Muscle of leg (tissue), 11 donors: ENCODE data around the gene POLA1. TPM values are rescaled to one million over a fixed set of nuclear protein-coding genes. Genes with fewer than 3 reads are reported as not detected.
A peak's percentile ranks its signal among the peaks of the same experiment; 100 is the strongest.
"Not testable (repeated sequence)": the region's sequence is repeated elsewhere in the genome, so short reads cannot be mapped to it uniquely, and the experiment has no call there.

Experiments used
- DNase-seq: peaks from one replicate; pipeline ENCODE4 v3.0.0; 2013
- H3K27ac ChIP-seq: one replicate; pipeline ENCODE4 v1.5.1; 2013; ENCODE audit warnings: mild to moderate bottlenecking, low read length, control low read depth
- H3K27me3 ChIP-seq: one replicate; pipeline ENCODE4 v1.6.1; 2013; ENCODE audit warnings: low read length; ENCODE audit not compliant: control insufficient read depth, insufficient read depth
- H3K36me3 ChIP-seq: one replicate; pipeline ENCODE4 v1.6.1; 2013; ENCODE audit warnings: low read length; ENCODE audit not compliant: control insufficient read depth, insufficient read depth
- H3K4me1 ChIP-seq: one replicate; pipeline ENCODE4 v1.6.1; 2013; ENCODE audit warnings: low read length; ENCODE audit not compliant: control insufficient read depth, insufficient read depth
- H3K4me3 ChIP-seq: one replicate; pipeline ENCODE4 v1.5.1; 2013; ENCODE audit warnings: low read length, control low read depth
- H3K9me3 ChIP-seq: replicated peaks from 2 replicates; pipeline ENCODE4 v1.6.1; 2013; ENCODE audit warnings: low read depth, low read length; ENCODE audit not compliant: control insufficient read depth
- WGBS: methylation state at CpG from one replicate; pipeline ENCODE4 v1.1.5; 2013; ENCODE audit warnings: missing lambda C conversion rate; ENCODE audit not compliant: insufficient coverage; 5-methylcytosine and 5-hydroxymethylcytosine counted together
- polyA plus RNA-seq, 8 donors: library from polyadenylated mRNA; unstranded; fragments of 120-200 nt; gene quantifications; one replicate each; pipeline versions ENCODE4 v1.2.1 to v1.2.3, GENCODE V29; 2013; ENCODE audit warnings: inconsistent platforms in 1 of 8, low replicate concordance in 1 of 8; ENCODE audit not compliant: insufficient read length in 8 of 8, insufficient read depth in 1 of 8
- total RNA-seq: library from RNA; stranded (reverse); fragments of 120-200 nt; gene quantifications from one replicate; pipeline ENCODE4 v1.2.4, GENCODE V29; 2013

Gene POLA1
- total and polyA plus RNA-seq, 9 donors, result 10.9 to 19.9 (median 16.3) TPM

DNA sequence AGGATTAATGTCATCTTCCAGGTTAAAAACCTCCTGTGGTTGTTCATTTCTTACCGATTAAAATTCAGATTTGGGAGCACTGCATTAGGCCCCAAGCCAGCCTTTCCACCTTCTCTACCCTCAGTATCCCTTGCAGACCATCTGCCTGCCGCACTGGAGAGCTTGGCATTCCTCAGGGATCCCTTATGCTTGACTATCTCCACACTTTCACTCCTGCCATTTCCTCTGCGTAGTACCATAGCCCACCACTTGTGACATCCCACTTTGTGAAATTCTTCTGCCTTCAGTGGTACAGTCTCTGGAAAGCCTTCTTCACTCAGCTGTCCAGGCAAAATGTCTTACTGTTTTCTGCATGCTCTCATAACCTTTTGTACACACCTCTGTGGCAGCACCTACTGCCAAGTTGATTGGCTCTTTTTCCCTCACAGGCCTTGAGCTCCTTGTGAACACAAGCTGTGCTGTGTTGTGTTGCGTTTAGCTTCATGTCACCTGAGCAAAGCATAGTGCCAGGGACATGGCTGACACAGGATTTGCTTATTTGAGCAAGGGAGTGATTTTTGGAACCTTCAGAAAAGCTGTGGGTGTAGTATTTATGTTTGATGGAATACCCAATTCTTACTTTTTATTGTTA is 165.6 kb downstream of the POLA1 start:
- H3K36me3 ChIP-seq, result no peaks in the 10 kb centered on the region
- H3K27ac ChIP-seq, result no peak overlapping the region
- 65% methylated on average over 3 of the region's 4 CpGs for WGBS
- no peak overlapping the region for H3K4me3 ChIP-seq
- no peaks in the 10 kb centered on the region for H3K9me3 ChIP-seq
- H3K4me1 ChIP-seq, result no peaks in the 10 kb centered on the region
- no peak for DNase-seq
- peaks cover 3% of the 10 kb centered on the region for H3K27me3 ChIP-seq

- Histone ChIP-seq H3K4me1 (no peaks in the 10 kb centered on the region), H3K27me3 (peaks cover 3% of the 10 kb centered on the region), H3K36me3 (no peaks in the 10 kb centered on the region), H3K9me3 (no peaks in the 10 kb centered on the region), H3K27ac (no peak overlapping the region), H3K4me3 (no peak overlapping the region)
- DNase-seq, result no peak
These were observed 166.4 kb downstream of the POLA1 start for GRCh38 chrX:24860140-24860539.

GRCh38 chrX:24862343-24862742 is 168.6 kb downstream of the POLA1 start:
- H3K4me1 ChIP-seq, result no peaks in the 10 kb centered on the region

DNA sequence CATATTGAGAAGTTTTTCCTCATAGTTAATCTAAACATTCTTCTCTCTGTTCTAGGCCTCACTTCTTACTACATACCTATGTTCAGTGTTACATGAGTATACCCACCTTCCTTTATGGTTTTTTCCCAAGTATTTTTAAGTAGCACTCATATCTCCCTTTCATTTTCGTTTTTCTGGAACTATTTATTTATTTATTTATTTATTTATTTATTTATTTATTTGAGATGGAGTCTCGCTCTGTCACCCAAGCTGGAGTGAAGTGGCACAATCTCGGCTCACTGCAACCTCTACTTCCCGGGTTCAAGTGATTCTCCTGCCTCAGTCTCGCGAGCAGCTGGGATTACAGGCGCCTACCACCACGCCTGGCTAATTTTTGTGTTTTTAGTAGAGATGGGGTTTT is 170.1 kb downstream of the POLA1 start:
- WGBS, result 93% methylated on average over 2 of the region's 8 CpGs
- not testable (repeated sequence) for H3K4me3 ChIP-seq, H3K4me1 ChIP-seq, DNase-seq, H3K9me3 ChIP-seq, H3K27ac ChIP-seq, H3K27me3 ChIP-seq, H3K36me3 ChIP-seq

More at GRCh38 chrX:24862343-24862742, 168.6 kb downstream of the POLA1 start:
- peaks cover 3% of the 10 kb centered on the region for H3K27me3 ChIP-seq
- no peak overlapping the region for H3K27ac ChIP-seq
- H3K4me3 ChIP-seq, result no peak overlapping the region
- no CpG with 5 or more reads among the region's 2 CpGs for WGBS
- H3K9me3 ChIP-seq, result no peaks in the 10 kb centered on the region
- H3K36me3 ChIP-seq, result no peaks in the 10 kb centered on the region
- no peak for DNase-seq

GRCh38 chrX:24870143-24870542 is 176.4 kb downstream of the POLA1 start:
- Histone ChIP-seq H3K36me3 (no peaks in the 10 kb centered on the region), H3K4me3 (no peak overlapping the region), H3K27me3 (peaks cover 7% of the 10 kb centered on the region), H3K9me3 (no peaks in the 10 kb centered on the region), H3K27ac (no peak overlapping the region), H3K4me1 (no peaks in the 10 kb centered on the region)
- 100% methylated on average over 1 of the region's 3 CpGs for WGBS
- DNase-seq, result no peak

GRCh38 chrX:24874604-24875247 is 181.0 kb downstream of the POLA1 start:
- H3K36me3 ChIP-seq, result no peaks in the 10 kb centered on the region
- WGBS, result 32% methylated on average over 5 of the region's 7 CpGs
- no peak overlapping the region for H3K4me3 ChIP-seq
- H3K4me1 ChIP-seq, result no peaks in the 10 kb centered on the region
- peaks cover 7% of the 10 kb centered on the region for H3K27me3 ChIP-seq
- H3K27ac ChIP-seq, result no peak overlapping the region
- no peak for DNase-seq
- H3K9me3 ChIP-seq, result no peaks in the 10 kb centered on the region

DNA sequence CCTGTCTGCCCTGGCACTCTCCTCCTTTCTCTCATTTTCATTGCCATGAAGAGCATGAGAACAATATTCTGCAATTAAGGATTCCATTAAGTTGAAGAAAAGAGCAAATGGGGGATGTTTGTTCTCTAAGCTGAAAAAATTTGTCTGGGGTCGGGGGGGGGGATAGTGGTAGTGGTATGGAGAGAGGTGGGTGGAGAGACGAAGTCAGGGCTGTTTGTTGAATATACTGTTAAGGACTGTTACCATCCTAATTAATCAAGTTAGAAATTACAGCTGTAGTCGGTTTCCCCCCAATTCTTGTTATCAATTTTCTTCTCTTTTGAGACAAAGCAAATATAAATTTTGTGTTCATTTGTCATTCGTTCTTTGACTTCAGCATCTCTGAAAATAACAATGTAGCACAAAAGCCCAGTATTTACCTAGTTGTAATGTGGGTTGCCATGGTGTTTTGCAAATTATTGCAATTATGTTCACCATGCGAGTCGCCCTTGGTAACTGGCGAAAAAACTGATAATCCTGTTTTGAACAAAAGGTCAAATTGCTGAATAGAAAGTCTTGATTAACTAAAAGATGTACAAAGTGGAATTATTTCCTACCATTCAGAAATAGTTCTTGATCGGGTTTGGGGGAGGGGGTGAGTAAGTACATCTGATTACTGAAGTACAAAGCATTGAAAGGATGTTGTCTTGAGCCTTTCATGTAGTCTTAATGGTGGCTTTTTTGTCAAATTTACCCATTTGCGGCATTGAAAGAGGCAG is 183.0 kb downstream of the POLA1 start:
- H3K9me3 ChIP-seq, result no peaks in the 10 kb centered on the region
- peaks cover 11% of the 10 kb centered on the region for H3K27me3 ChIP-seq
- H3K4me3 ChIP-seq, result no peak overlapping the region
- no peaks in the 10 kb centered on the region for H3K4me1 ChIP-seq
- H3K27ac ChIP-seq, result no peak overlapping the region
- WGBS, result 70% methylated on average over 2 of the region's 9 CpGs
- DNase-seq, result no peak
- H3K36me3 ChIP-seq, result no peaks in the 10 kb centered on the region

- Histone ChIP-seq H3K4me1 (no peaks in the 10 kb centered on the region), H3K27me3 (peaks cover 11% of the 10 kb centered on the region), H3K27ac (no peak overlapping the region), H3K36me3 (no peaks in the 10 kb centered on the region), H3K4me3 (no peak overlapping the region), H3K9me3 (no peaks in the 10 kb centered on the region)
- no peak for DNase-seq
- 67% methylated on average over 2 of the region's 3 CpGs for WGBS
These were observed 183.6 kb downstream of the POLA1 start for GRCh38 chrX:24877288-24877664.

DNA sequence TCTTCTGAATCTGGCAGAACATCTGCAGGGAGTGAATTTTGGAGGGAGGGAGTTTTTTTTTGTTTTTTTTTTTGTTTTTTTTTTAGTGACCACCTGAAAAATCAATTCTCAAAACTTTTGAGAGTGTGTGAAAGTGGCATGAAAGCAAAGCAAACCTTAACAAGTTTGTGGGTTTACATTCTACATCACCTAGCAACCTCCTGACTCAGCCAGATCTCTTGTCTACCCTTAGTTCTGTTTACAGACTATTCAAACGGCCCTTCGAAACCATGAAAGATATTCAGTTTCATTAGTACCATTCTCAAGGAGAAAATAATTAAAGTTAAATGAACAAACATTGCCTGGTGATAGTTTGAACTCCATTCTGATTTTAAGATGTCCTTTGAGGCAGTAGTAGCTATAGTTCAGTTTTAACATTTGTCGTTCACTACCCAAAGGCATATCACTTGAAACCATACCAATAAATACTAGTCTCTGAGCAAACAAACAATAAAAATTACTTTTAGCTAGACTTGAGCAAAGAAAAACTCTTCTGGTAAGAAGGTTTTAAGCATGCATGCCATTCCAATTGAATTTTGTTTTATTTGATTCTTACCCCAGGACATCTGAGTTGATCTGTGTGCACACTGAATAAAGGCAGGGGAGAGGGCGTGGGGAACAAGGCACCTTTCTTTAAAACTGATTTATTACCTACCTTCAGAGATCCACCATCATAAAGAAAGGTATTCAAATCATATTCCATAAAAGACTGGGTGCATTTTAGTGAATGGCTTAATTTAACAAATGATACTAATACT is 184.3 kb downstream of the POLA1 start:
- Histone ChIP-seq H3K27ac (no peak overlapping the region), H3K36me3 (no peaks in the 10 kb centered on the region), H3K4me1 (no peaks in the 10 kb centered on the region), H3K4me3 (no peak overlapping the region), H3K27me3 (peaks cover 11% of the 10 kb centered on the region), H3K9me3 (no peaks in the 10 kb centered on the region)
- peak; percentile 47 for DNase-seq
- no CpG with 5 or more reads among the region's 4 CpGs for WGBS

- Histone ChIP-seq H3K4me3 (no peak overlapping the region), H3K9me3 (no peaks in the 10 kb centered on the region), H3K27me3 (peaks cover 9% of the 10 kb centered on the region), H3K27ac (no peak overlapping the region), H3K36me3 (no peaks in the 10 kb centered on the region), H3K4me1 (no peaks in the 10 kb centered on the region)
- WGBS, result 50% methylated on average over 1 of the region's 2 CpGs
- no peak for DNase-seq
These were observed 186.0 kb downstream of the POLA1 start for GRCh38 chrX:24879679-24880078.
